HG02623 (cell line): Measurements from ENCODE around the gene LAMTOR5.
"Not testable (repeated sequence)": the region's sequence is repeated elsewhere in the genome, so short reads cannot be mapped to it uniquely, and the experiment has no call there.

Source experiments
- ATAC-seq: cut with Tn5 transposase; IDR thresholded peaks from one replicate; pipeline ENCODE4 v1.9.1; 2021; ENCODE audit warnings: moderate library complexity; ENCODE audit not compliant: unreplicated experiment

LAMTOR5 gene

GRCh38 chr1:110428946-110429345 lies 21.5 kb upstream of the LAMTOR5 start:
- ATAC-seq, result no peak

GRCh38 chr1:110426854-110427253 lies 19.4 kb upstream of the LAMTOR5 start:
- no peak for ATAC-seq

- no peak for ATAC-seq
Observed at GRCh38 chr1:110425612-110426152, 18.2 kb upstream of the LAMTOR5 start.

DNA sequence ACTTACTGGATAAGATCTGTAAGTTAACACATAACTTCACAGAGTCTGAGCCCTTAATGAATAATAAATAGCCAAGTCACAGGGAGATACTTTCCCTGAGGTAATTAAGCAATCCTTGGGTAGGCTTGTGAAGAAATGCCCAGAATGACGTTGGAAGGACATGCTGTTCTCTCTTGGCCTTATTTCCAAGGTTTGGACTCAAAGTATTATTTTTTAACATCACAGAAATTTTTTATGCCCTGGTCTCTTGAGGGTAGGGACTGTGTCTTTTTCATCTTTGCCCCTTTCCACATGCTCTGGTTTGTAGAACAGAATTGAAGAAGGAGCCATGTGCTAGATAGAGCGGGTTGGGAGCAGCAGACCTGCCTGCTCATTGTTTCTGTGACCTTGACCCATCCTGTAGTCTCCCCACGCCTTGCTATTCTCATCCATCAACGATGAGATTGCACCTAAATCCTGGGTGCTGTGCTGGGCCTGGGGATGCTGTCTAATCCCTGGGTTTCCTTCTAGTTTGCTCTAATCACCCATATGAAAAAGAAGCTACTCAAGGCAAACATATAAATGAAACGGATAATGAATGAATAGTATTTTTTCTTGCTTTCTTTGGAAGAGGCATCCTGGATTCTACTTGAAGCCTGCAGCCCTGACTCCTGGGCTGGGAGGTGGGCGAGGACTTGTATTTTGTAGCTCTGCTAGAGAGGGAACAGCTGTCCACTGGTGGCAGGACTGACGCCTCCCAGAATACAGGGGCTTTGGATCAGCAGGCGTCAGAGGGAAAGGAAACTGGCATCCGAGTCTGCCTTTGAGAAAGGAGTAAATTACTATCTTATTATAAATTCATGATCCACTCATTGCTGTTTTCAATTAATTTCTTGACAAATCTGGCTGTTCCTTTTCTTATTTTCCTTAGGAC lies 17.5 kb upstream of the LAMTOR5 start:
- ATAC-seq, result no peak

GRCh38 chr1:110420874-110421793 lies 13.6 kb upstream of the LAMTOR5 start:
- ATAC-seq, result no peak

DNA sequence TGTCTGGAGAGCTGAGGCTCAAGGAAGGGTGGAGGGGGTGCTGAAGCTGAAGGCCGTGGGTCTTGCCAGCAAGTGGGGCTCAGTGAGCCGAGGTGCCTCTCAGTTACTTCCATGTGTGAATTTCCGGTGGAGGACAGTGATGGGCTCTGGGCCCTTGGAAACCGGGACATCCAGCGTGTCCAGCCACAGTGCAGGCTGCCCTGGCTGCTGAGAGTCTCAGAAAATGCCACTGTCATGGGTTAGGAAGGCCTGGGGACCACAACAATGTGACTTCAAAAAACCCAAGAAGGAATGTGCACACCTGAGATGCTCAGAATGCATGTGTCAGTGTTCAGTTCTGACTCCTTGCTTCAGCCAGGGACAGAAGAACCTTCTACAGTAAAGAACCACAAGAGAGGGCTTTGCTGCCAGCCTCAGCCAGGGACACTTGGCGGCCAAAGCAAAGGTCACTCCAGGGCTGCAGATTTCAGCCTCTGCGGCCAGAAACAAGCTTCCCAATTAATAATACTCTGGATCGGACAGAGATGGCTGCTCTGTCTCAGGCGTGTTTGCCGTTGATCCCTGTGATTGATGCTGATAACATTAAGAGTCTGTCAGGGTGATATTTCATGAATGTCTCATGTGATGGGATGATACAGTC lies 12.6 kb upstream of the LAMTOR5 start:
- no peak for ATAC-seq

- ATAC-seq, result no peak
Observed at GRCh38 chr1:110418729-110419128, 11.2 kb upstream of the LAMTOR5 start.

- ATAC-seq, result not testable (repeated sequence)
Observed at GRCh38 chr1:110413045-110413444, 5.6 kb upstream of the LAMTOR5 start.

- ATAC-seq, result no peak
Observed at GRCh38 chr1:110412576-110412975, 5.1 kb upstream of the LAMTOR5 start.

DNA sequence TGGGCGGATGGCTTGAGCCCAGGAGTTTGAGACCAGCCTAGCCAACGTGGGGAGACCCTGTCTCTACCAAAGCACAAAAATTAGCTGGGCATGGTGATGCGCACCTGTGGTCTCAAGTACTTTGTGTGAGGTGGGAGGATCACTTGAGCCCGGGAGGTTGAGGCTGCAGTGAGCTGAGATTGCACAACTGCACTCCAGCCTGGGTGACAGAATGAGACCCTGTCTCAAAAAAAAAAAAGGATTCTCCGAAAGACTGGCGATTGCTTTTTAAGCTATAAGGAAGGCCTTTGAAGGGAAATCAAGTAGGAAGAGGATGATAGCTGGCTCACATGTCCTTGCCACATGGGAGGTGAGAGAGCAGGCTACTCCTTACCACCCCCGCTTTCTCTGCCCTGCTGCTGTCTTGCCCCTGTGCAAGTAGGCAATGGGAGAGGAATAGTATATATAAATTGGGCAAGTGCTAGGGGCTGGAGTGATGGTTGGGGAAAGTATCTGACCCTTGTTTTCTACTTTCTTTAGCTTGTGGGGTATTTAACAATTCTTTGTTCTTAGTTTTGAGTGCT lies 3.8 kb upstream of the LAMTOR5 start:
- ATAC-seq, result no peak

DNA sequence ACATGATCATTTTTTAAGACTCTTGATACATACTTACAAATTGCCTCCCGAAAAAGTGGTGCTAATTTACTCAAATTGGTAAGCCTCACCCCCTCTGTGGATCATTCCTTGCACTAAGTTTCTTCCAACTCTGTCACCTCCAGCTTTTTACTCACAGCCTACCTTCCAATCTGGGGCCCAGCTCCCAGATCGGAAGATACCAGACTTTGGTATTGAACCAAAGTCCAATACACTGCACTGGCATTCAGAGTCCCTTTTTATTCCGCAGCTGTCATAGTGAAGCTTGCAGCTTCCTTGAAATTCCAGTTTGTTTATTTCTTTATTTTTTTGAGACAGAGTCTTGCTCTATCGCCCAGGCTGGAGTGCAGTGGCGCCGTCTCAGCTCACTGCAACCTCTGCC lies 1.8 kb upstream of the LAMTOR5 start:
- no peak for ATAC-seq

GRCh38 chr1:110408488-110408887 lies 994 bp upstream of the LAMTOR5 start:
- ATAC-seq, result no peak

GRCh38 chr1:110406407-110406806 lies 1.1 kb downstream of the LAMTOR5 start:
- ATAC-seq, result not testable (repeated sequence)

DNA sequence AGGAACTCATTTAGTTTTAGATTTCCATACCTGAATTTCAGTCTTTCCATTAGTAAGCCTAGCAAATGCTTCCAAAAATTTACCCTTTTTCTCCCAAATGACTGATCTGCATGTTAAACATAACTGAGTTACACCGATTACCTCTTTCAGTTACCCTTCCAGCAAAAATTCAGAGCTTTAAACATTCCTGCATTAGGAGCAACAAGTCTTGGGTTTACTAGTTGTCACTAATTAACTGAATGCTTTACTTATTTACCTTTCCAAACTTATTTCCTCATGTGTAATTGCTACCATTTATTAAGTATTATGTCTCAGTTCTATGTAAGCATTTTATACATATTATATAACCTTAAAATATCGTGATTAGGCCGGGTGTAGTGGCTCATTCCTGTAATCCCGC lies 3.1 kb downstream of the LAMTOR5 start:
- ATAC-seq, result no peak

DNA sequence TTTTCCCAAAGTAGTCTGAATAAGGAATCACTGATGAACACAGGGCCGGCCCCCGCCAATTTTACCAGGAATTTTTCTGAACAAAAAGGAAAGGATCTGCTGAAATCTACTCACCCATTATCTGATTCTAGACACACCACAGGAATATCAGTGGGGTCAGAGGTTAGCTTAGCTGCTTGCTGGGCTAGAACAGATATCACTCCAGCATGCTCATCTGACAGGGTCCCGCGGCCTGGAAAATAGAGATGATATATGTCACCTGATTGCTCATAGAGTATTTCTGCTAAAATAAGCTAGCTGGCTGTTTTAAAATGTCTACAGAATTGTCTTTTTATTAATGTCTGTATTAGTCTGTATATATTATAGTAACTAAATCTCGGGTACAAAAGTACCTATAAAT lies 3.7 kb downstream of the LAMTOR5 start:
- no peak for ATAC-seq

DNA sequence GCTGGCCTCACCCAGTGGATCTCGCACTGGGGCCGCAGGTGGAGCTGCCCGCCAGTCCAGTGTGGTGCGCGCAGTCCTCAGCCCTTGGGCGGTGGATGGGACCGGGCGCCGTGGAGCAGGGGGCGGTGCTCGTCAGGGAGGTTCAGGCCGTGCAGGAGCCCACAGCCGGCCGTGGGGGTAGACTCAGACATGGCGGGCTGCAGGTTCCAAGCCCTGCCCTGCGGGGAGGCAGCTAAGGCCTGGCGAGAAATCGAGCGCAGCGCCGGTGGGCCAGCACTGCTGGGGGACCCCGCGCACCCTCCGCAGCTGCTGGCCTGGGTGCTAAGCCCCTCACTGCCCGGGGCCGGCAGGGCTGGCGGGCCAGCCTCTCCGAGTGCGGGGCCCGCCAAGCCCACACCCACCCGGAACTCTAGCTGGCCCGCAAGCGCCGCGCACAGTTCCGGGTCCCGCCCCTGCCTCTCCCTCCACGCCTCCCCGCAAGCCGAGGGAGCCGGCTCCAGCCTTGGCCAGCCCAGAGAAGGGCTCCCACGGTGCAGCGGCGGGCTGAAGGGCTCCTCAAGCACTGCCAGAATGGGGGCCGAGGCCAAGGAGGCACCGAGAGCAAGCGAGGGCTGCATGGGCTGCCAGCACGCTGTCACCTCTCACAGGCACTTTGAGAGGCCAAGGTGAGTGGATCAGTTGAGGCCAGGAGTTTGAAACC lies 11.1 kb downstream of the LAMTOR5 start:
- ATAC-seq, result not testable (repeated sequence)

- ATAC-seq, result no peak
Observed at GRCh38 chr1:110394493-110394820, 13.0 kb downstream of the LAMTOR5 start.

DNA sequence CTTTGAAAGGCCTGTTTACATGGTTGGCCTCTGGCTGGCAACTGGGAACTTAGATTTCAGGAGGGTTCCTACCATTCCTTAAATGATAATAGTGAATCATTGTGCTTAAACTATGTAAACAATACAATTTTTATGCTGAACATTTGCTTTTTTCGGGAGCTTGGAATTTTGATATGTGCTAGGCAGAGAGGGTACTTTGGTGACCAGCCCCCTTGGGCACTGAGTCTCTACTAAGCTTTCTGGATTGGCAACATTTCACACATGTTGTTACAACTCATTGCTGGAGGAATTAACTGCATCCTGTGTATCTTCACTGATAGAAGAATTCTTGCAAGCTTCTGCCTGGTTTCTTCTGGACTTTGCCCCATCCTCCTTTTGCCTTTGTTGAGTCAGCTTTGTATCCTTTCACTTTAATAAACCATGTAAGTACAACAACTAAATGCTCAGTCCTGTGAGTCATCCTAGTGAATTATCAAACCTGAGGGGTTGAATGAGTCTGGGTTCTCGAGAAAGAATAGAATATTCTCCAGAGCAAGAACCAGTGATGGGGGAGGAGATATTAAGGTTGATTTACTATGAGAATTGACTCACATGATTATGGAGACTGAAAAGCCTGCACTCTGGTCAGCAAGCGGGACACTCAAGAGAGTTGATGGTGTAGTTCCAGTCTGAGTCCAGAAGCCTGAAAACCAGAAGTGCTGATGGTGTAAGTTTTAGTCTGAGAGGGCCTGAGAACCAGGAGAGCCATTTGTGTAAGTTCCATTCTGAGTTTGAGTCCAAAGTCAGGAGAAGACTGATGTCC lies 13.6 kb downstream of the LAMTOR5 start:
- no peak for ATAC-seq

GRCh38 chr1:110393286-110393685 lies 14.2 kb downstream of the LAMTOR5 start:
- ATAC-seq, result no peak
